Amniotic epithelial cell (primary cell): Measurements from ENCODE around the gene SLC38A11.
"Not testable (repeated sequence)": the region's sequence is repeated elsewhere in the genome, so short reads cannot be mapped to it uniquely, and the experiment has no call there.

Experiments
- DNase-seq: peaks from one replicate; pipeline ENCODE4 v3.0.0-alpha.2; 2010; ENCODE audit warnings: low read depth

The SLC38A11 gene

DNA sequence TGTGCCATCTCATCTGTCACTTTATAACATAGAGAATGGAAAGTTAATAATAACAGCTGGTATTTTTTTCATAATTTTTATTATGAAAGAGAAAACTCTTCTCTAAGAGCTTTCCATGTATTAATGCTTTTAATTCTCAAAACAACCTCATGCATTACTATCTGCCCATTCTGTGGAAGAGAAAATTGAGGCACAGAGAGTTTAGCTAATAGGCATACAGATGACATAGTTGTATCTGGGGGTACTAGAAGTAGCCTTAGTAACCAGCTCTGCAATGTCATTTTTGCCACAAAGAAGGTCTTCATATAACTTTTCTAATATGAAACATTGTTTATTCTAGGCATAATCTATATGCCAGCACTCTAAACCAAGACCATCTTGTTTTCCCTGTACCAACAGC is 77.4 kb downstream of the SLC38A11 start:
- DNase-seq, result no peak

- no peak for DNase-seq
Observed at GRCh38 chr2:164877169-164877568, 78.2 kb downstream of the SLC38A11 start.

GRCh38 chr2:164875334-164876205 is 79.8 kb downstream of the SLC38A11 start:
- no peak for DNase-seq

DNA sequence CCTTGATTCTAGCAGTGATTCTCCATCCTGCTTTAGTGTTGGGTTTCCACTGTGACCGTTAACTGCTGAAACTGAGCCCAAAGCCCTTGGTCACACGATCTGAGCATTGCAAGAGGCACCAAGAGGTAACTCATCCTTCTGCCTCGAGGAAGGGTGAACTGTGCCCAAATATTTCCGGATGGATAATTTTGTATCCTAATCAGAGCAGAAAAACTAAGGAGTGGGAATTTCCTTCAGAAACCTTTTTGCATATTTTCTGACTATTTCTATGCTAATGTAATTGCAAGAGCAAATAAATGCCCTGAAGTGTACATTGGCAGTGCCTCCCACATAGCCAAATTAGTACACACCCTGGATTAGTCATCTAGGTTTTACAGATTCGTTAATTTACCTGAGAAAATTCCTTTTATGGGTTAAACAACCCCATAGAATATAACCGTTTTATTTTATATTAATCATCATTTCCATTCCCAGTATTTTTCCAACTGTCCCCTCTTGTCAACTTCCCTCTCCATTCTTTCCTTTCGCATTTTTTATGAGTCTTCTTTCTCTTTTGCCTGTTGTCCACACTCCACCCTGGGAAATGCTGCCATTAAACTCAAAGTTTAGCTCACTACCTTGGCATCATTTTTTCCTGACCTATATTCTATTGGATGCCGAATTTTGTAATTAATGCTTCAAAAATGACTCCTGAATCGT is 82.0 kb downstream of the SLC38A11 start:
- DNase-seq, result no peak

GRCh38 chr2:164871404-164871803 is 83.9 kb downstream of the SLC38A11 start:
- no peak for DNase-seq

- DNase-seq, result no peak
Observed at GRCh38 chr2:164869420-164869772, 85.9 kb downstream of the SLC38A11 start.

DNA sequence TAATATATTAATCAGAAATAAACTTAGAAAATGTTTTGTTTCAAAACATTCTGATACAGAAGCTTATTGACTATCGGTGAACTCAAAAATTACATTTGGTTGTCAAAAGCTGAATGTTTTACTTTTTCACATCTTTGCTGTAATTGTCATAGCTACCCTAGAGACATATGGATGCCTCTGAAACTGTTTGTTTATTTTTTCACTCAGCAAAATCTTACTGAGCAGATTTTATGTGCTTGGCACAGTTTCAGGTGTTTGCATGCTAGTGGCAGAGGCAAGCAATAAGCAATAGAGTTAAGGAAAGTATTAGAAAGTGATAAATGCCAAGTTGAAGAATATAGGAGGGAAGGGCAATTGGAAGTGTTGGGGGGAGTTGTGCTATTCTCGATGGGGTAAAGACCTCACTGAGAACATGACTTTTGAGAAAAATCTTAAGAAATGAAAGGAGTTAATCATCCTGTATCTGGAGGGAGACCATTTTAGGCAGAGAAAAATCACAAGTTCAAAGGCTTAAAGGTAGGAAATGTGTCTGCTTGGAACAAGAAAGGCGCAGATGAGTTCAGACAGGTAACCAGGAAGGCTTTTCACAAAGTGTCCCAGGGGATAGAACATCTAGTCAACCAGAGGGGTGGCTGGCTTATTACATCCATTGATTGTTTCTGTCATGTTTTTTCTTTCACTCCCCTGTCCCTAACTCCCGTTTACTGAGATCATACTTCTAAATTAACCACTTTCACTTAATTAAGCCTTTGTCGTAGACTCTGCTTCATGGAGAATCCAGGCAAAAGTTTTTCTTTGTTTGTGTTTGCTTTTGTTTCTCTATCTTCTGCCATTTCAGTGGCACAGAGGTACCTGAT is 86.5 kb downstream of the SLC38A11 start:
- no peak for DNase-seq

GRCh38 chr2:164867779-164868397 is 87.4 kb downstream of the SLC38A11 start:
- DNase-seq, result no peak

GRCh38 chr2:164866381-164866780 is 88.9 kb downstream of the SLC38A11 start:
- not testable (repeated sequence) for DNase-seq

DNA sequence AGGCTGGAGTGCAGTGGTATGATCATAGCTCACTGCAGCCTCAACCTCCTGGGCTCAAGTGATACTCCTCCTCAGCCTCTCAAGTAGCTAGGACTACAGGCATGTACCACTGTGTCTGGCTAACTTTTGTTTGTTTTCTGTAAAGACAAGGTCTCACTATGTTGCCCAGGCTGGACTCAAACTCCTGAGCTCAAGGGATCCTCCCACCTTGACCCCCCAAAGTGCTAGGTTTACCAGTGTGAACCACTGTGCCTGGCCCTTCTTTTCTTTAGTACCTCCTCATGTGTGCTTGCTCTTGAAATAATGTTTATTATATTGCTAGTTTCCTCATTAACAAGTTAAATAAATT is 94.7 kb downstream of the SLC38A11 start:
- DNase-seq, result no peak

DNA sequence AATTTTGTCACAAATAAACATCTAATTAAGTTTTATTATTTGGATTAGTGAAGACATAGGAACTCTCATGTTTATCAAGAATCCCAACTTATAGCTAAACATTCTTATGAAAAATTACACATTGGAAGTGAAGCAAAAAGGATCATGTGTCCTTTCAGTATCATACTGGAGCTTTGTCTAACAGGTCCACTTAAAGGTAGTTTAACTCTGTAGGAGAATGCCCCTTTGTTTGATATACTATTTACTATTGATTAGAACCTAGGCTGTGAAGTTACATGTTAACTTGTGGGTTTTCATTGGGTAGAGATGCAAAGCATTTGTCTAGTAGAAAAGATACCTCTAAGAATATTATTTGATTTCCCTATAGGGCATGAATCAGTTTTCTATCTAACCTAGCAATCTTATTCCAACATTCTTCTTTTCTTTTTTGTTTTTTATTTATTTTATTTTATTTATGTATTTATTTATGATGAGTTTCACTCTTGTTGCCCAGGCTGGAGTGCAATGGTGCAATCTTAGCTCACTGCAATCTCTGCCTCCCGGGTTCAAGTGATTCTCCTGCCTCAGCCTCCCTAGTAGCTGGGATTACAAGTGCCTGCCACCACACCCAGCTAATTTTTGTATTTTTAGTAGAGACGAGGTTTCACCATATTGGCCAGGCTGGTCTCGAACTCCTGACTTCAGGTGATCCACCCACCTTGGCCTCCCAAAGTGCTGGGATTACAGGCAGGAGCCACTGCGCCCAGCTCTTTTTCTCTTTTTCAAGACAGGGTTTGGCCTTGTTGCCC is 95.2 kb downstream of the SLC38A11 start:
- not testable (repeated sequence) for DNase-seq

GRCh38 chr2:164859251-164859818 is 96.0 kb downstream of the SLC38A11 start:
- no peak for DNase-seq

- DNase-seq, result no peak
Observed at GRCh38 chr2:164852086-164852485, 103.2 kb downstream of the SLC38A11 start.

DNA sequence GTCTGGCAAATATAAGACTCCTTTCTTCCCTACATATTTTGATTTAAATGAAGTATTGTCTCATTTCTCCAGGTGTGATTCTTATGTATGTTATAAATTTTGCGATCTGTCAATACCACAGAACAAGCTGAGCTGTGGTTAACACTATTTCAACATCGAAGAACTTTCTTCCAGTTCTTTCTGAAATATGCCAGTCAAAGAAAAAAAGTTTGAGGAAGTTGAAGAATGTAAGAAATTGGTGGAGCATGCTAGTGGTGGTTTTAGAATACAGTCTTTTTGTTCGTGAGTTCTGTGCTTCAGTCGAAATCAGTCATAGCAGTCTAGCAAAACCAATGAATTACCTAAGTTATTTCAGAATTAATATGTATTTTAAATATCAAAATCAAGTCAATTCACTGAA is 105.1 kb downstream of the SLC38A11 start:
- DNase-seq, result peak; percentile 45

DNA sequence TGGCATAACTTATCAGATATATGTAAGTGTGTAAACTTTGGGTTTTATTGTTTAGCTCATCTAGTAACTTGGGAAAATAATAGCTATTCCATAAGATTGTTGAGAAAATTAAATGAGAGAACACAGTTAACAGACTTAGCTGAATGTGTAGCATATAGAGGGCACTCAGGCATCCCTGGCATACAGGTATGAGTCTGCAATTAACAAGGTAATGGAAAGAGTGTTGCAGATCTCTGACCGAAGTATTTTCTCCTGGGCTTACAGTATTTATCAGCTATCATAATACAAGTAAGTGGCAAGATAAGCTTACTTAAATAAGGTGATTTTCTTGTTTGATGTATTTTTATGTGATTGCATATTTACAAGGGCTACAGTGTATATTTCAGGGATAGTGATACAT is 105.8 kb downstream of the SLC38A11 start:
- DNase-seq, result no peak

- DNase-seq, result peak; percentile 83
Observed at GRCh38 chr2:164847981-164848741, 107.2 kb downstream of the SLC38A11 start.

GRCh38 chr2:164847291-164847690 is 108.0 kb downstream of the SLC38A11 start:
- DNase-seq, result no peak

GRCh38 chr2:164846276-164846675 is 109.0 kb downstream of the SLC38A11 start:
- DNase-seq, result no peak
